ENCODE data around the gene HOXC12.

DNA sequence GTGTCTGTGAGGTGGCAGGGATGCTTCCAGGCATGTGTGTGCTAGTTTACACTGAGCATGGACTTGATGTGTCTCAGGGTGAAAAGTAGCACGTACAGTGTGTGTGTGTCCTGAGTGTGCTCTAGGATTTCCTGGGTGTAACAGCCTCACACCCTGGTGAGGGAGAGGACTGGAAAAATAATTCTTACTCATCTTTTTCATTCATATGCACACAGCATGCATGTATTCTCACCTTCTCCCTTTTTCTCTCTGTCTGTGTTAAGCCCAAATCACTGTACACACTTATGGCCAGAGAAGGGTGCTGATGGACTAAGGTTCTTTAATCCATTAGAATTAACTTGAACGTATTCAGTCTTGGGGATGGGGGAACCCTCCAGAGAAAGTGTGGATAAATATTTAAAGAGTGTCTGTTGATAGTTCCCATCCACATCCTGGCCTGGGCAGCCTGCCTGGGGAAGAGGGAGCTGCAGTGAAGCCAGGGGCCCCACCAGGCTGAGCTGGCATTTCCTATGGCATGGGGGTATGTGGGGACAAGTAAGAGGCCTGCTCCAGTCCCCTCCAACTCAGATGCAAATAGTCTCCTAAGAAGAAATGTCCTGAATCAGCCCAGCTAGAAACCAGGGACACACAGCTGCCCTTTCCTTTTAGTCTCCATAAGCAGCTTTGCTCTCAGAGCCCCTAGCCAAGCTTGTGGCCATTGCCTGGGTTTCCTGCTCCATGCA lies 53.0 kb downstream of the HOXC12 start:
- TF ChIP-seq CTCF (IDR thresholded peaks at IDR 0.05) (no peak), POLR2A (IDR thresholded peaks at IDR 0.05) (no peak)

All from esophagus squamous epithelium (tissue), 4 donors.